VCaP (cell line): ENCODE measurements around the gene THBS3.
"Not testable (repeated sequence)": the region's sequence is repeated elsewhere in the genome, so short reads cannot be mapped to it uniquely, and the experiment has no call there.

Experiments used
- H3K27ac ChIP-seq: fragments of 450-650 bp; 2 replicates; pipeline ENCODE4 v1.5.1; 2017
- TF ChIP-seq, protein P1 (sequence below): fragments of 450-650 bp; conservative IDR thresholded peaks from 2 replicates; pipeline ENCODE4 v1.5.1; 2017; ENCODE audit warnings: mild to moderate bottlenecking, moderate library complexity

THBS3 gene

DNA sequence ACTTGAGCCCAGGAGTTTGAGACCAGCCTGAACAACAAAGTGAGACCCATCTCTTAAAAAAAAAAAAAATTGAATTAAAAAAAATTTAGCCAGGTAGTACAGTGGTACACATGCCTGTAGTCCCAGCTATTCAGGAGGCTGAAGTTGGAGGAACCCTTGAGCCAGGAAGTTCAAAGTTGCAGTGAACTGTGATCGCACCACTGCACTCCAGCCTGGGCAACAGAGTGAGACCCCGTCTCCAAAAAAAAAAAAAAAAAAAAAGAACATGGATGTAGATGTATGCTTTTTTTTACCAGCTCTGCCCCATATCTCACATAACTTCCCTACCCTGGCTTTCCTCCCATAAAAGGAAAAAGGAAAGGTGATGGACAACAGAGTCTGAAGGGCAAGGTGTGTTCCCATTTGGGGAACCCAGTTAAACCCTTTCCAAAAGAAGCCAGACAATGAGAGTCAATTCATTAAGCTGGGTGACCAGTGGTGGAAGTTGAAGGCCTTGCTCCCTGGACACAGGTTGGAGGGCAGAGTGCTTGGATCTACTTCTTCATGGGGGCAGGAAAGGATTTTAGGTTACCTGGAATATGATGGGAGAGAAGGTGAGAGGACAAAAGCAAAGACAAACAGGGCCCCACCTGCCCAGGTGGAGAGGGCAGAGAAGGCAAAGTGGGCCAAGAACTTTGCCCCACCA lies 37.5 kb downstream of the THBS3 start:
- no peak overlapping the region for H3K27ac ChIP-seq
- TF ChIP-seq, protein P1, sequence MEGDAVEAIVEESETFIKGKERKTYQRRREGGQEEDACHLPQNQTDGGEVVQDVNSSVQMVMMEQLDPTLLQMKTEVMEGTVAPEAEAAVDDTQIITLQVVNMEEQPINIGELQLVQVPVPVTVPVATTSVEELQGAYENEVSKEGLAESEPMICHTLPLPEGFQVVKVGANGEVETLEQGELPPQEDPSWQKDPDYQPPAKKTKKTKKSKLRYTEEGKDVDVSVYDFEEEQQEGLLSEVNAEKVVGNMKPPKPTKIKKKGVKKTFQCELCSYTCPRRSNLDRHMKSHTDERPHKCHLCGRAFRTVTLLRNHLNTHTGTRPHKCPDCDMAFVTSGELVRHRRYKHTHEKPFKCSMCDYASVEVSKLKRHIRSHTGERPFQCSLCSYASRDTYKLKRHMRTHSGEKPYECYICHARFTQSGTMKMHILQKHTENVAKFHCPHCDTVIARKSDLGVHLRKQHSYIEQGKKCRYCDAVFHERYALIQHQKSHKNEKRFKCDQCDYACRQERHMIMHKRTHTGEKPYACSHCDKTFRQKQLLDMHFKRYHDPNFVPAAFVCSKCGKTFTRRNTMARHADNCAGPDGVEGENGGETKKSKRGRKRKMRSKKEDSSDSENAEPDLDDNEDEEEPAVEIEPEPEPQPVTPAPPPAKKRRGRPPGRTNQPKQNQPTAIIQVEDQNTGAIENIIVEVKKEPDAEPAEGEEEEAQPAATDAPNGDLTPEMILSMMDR = no peak

DNA sequence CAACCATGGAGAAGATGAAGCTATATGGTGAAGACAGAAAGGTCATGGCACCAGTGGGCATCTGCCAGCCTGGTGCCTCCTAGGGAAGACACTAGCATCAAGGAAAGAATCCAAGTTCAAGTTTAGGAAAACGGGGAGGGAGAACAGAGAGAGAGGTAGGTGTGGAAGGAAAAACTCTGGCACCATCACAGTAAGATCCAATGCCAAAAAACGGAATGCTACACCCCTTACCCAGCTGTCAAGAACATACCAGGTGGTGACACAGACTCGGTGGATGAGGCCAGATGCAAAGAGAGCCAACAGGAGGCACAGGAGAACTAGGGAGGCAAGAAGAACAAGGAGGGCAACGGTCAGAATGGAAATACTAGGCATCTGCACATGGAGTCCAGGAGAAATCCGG lies 38.2 kb downstream of the THBS3 start:
- no peak overlapping the region for H3K27ac ChIP-seq
- TF ChIP-seq, protein P1 = no peak

DNA sequence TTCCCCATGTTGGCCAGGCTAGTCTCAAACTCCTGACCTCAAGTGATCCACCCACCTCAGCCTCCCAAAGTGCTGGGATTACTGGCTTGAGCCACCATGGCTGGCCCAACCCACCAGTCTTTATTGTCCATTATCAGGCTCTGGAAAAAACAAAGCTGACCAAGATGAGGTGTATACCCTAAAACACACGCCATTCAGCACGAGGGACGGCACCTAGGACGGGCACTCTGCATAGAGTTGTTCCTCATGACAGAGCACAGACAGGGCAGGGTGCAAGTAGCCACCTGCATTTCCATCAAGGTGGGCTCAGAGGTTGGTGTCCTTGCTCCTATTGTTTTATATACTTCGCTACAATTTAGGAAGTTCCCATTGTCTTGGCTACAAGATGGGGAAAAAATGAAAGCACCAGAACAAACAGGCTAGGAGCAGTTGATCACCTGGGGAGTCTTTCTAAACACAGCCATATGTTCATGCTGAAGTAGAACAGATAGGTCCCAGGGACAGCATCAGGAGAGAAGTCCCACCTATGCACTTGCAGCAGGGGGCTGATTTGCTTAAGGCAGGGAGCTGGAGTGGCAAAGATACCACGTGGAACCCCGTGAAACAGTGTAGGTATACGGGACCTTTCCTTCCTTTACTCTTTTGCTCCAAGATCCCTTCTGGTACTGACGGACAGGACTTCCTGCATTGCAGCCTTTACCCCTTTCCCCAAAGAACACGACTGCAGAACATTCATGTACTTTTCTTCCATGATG lies 39.1 kb downstream of the THBS3 start:
- H3K27ac ChIP-seq = no peak overlapping the region
- TF ChIP-seq, protein P1 = no peak

DNA sequence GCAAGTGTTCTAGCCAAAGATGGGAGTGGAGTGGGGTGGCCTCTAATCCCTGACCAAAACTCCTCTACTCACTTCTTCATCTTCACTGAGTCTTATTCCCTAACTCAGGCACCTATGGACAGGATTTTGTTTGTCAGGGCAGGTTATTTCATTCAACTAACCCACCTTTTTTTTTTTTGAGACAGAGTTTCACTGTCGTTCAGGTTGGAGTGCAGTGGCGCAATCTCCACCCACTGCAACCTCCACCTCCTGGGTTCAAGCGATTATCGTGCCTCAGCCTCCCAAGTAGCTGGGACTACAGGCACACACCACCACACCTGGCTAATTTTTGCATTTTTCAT lies 39.6 kb downstream of the THBS3 start:
- TF ChIP-seq, protein P1 = peak; percentile 22
- not testable (repeated sequence) for H3K27ac ChIP-seq

DNA sequence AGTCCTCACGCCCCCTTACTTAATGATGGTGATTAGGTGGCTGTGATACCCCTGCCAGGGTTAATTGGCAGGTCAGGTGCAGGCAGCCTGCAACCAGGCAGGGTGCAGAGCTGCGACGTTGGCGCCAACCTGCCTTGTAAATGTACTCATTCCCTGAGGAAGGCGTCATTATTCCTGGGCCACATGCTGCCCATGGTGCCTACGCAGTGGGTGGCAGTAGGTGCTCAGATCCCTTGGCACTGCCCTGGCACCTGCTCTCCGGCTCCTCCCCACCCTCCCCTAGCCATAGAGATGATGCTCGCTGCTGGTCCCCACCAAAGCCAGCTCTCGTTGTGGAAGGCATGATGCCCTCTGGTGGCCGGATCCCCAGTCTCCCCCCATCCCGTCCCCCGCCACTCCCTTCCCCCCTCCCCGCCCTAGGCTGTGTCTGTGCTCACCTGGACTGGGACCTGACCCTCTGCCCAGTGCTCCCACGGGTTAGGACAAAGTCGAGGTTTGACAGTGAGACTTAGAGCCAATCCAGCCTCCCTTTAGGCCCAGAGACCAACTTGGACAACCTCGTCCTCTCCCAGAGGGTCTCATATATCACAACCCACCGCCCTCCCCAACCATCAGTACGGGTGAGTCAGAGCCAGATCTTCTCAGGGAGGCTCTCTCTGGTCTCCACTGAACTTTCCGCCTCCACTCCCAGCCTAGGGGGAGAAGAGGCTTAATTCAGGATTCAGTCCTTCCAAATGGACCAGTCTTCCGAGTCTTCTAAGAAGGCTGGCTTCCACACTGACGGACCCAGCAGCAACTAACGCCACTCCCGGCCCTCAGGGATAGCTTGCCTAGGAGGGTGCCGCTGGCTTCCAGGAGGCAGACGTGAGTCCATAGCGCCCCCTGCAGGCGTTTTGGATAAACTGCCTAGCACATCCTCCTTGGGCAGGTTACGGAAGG lies 40.3 kb downstream of the THBS3 start:
- H3K27ac ChIP-seq = no peak overlapping the region
- TF ChIP-seq, protein P1 = peak; percentile 82

DNA sequence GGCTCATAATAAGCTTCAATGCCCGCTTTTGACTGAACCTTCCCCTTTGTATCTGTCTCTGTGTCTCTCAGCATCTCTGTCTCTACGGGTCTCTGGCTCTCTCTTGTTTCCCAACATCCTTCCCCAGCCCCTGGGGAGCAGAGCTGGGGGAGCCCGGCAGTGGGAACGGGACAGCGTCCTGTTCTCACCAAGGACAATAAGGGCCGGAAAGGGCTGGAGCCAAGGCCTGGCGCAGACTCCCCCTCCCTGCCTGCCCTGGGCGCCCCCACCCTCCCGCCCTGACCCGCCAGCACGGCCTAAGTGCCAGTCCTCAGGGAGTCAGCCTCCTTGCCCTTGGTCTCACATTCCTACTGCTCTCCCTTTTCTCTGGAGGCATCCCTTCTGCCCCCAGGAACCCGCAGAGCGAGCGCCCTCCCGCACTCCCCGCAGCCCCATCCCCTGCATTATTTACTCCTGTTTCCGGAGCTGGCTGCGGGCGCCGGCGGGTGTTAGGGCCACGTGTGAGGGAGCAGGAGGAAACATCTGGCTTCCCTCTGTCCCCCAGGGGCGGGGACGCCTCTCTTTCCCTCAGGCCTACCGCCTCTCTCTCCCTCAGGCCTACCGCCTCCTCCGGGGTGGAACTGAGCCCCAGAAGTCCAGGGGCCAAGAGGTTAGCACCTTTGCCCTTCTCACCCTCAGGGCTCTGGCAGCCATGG lies 41.1 kb downstream of the THBS3 start:
- H3K27ac ChIP-seq = no peak overlapping the region
- TF ChIP-seq, protein P1 = no peak
